Suprapubic skin (tissue), 4 donors: Measurements from ENCODE around the gene NEGR1. TPM values are rescaled to one million over a fixed set of nuclear protein-coding genes. Genes with fewer than 3 reads are reported as not detected.
"Not testable (repeated sequence)": the region's sequence is repeated elsewhere in the genome, so short reads cannot be mapped to it uniquely, and the experiment has no call there.

ENCODE experiments used
- DNase-seq, 2 donors: peaks; one replicate each; pipeline ENCODE4 v3.0.0-alpha.2; 2019; ENCODE audit warnings: low spot score in 2 of 2
- H3K27ac ChIP-seq: fragments of 200-600 bp; sonication (generic); one replicate; pipeline ENCODE4 v1.5.1; 2019
- H3K27me3 ChIP-seq: fragments of 200-600 bp; sonication (generic); one replicate; pipeline ENCODE4 v1.5.1; 2019
- H3K36me3 ChIP-seq: fragments of 200-600 bp; sonication (generic); one replicate; pipeline ENCODE4 v1.5.1; 2019
- H3K4me1 ChIP-seq: fragments of 200-600 bp; sonication (generic); one replicate; pipeline ENCODE4 v1.5.1; 2019
- H3K4me3 ChIP-seq: fragments of 200-600 bp; sonication (generic); one replicate; pipeline ENCODE4 v1.5.1; 2019; ENCODE audit warnings: mild to moderate bottlenecking
- H3K9me3 ChIP-seq: fragments of 200-600 bp; sonication (generic); one replicate; pipeline ENCODE4 v1.5.1; 2019
- EP300 ChIP-seq: sonication (generic); formaldehyde crosslinking; IDR thresholded peaks from one replicate; pipeline ENCODE4 v1.6.1; 2017; ENCODE audit warnings: antibody characterized with exemption
- POLR2A ChIP-seq, 2 donors: fragments of 450-650 bp; IDR thresholded peaks; one replicate each; pipeline ENCODE4 v1.6.1; 2017; ENCODE audit warnings: antibody characterized with exemption in 2 of 2, mild to moderate bottlenecking in 2 of 2, moderate library complexity in 2 of 2
- POLR2AphosphoS5 ChIP-seq, 3 donors: sonication (generic); formaldehyde crosslinking; IDR thresholded peaks; one replicate each; pipeline ENCODE4 v1.6.1; 2017; ENCODE audit warnings: antibody characterized with exemption in 3 of 3
- WGBS: methylation state at CpG from one replicate; pipeline ENCODE4 v1.1.5; 2018; 5-methylcytosine and 5-hydroxymethylcytosine counted together
- total RNA-seq, 4 donors: library from RNA; depleted of rRNA; stranded (reverse); fragments of >200 nt; gene quantifications; one replicate each; pipeline ENCODE4 v1.1.0, GENCODE V29; 2016
- TF ChIP-seq, protein P1 (sequence below), 2 donors: fragments of 200-600 bp in 1 of 2; fragments of 450-650 bp in 1 of 2; sonication (generic) in 1 of 2; IDR thresholded peaks; one replicate each; pipeline ENCODE4 v1.5.1; 2016 to 2019; ENCODE audit warnings: antibody characterized with exemption in 2 of 2, mild to moderate bottlenecking in 1 of 2, moderate library complexity in 1 of 2

NEGR1 gene
- total RNA-seq, 4 donors from 2014 or later = 3.0 to 9.9 (median 3.8) TPM

DNA sequence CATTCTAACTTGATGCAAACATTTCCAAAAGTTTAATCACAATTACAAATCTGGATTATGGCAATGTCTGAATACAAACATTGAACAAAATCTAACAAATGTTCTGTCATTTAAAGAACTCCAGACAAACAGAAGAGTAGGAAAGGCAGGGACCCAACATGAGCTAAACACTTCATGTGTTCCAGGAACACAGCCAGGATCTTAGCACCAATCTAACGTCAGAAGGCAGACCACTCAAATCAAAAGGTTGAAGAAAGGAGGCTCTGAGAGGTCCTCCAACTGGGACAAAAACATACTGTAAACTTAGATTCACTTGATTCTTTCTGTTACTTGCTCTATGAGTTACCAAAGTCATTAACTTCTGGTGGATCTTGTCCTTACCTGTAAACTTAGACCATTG lies 374.0 kb downstream of the NEGR1 start:
- Histone ChIP-seq H3K36me3 (no peaks in the 10 kb centered on the region), H3K27me3 (no peaks in the 10 kb centered on the region), H3K9me3 (no peaks in the 10 kb centered on the region), H3K4me3 (no peak overlapping the region), H3K4me1 (no peaks in the 10 kb centered on the region), H3K27ac (no peak overlapping the region)
- no peak for DNase-seq
- TF ChIP-seq EP300 = no peak
- TF ChIP-seq, protein P1, sequence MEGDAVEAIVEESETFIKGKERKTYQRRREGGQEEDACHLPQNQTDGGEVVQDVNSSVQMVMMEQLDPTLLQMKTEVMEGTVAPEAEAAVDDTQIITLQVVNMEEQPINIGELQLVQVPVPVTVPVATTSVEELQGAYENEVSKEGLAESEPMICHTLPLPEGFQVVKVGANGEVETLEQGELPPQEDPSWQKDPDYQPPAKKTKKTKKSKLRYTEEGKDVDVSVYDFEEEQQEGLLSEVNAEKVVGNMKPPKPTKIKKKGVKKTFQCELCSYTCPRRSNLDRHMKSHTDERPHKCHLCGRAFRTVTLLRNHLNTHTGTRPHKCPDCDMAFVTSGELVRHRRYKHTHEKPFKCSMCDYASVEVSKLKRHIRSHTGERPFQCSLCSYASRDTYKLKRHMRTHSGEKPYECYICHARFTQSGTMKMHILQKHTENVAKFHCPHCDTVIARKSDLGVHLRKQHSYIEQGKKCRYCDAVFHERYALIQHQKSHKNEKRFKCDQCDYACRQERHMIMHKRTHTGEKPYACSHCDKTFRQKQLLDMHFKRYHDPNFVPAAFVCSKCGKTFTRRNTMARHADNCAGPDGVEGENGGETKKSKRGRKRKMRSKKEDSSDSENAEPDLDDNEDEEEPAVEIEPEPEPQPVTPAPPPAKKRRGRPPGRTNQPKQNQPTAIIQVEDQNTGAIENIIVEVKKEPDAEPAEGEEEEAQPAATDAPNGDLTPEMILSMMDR (IDR thresholded peaks at IDR 0.05) = no peak
- TF ChIP-seq POLR2AphosphoS5 (IDR thresholded peaks at IDR 0.05) = no peak
- no peak for TF ChIP-seq POLR2A (IDR thresholded peaks at IDR 0.05)
- WGBS = 39% methylated on average over 1 of the region's 1 CpG

DNA sequence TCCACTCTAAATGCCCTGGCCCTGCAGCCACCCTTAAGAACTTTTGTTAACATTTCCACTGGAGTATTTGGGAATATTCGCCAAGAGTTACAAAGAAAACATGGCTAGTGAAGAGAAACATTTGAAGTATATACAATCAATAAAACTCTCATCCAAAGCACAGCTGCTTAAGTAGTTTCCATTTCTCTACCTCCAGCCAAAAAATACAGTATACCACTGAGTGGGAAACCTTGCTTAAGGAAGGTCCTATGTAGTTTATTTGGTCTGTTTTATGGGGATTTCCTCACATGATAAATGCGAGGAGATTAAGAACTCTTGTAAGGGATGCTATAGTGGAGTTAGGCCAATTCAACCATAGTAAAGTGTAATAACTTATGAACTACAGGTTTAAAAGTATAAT lies 382.5 kb downstream of the NEGR1 start:
- TF ChIP-seq POLR2AphosphoS5 (IDR thresholded peaks at IDR 0.05) = no peak
- TF ChIP-seq, protein P1 (IDR thresholded peaks at IDR 0.05) = no peak
- Histone ChIP-seq H3K4me3 (no peak overlapping the region), H3K9me3 (no peaks in the 10 kb centered on the region), H3K27ac (no peak overlapping the region), H3K36me3 (no peaks in the 10 kb centered on the region), H3K27me3 (no peaks in the 10 kb centered on the region), H3K4me1 (no peaks in the 10 kb centered on the region)
- no peak for DNase-seq
- WGBS = 84% methylated on average over 2 of the region's 2 CpGs

DNA sequence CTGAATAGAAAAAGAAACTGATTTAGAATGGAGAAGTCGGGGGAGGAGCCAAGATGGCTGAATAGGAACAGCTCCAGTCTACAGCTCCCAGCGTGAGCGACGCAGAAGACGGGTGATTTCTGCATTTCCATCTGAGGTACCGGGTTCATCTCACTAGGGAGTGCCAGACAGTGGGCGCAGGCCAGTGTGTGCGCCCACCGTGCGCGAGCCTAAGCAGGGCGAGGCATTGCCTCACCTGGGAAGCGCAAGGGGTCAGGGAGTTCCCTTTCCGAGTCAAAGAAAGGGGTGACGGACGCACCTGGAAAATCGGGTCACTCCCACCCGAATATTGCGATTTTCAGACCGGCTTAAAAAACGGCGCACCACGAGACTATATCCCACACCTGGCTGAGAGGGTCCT lies 394.2 kb downstream of the NEGR1 start:
- WGBS = 94% methylated on average over 23 of the region's 23 CpGs
- not testable (repeated sequence) for DNase-seq, H3K27ac ChIP-seq, H3K27me3 ChIP-seq, H3K4me1 ChIP-seq, H3K4me3 ChIP-seq, H3K36me3 ChIP-seq, H3K9me3 ChIP-seq

DNA sequence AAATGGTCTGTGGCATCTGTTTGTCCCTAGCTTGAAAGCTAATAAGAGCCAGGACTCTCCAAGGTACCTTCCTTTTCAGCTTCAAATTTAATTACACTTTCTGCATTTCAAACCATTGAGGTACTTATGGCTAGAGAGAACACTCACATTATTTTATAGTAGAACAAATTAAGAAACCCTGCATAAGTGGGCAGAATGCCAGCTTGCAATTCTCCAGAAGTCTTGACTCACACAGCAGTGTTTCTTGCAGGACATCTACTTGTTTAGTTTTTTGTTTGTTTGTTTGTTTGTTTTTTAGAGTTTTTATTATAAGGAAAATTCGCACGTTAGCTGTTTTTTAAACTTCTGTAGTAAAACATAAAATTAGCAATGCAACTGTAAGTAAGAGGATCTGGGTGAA lies 397.2 kb downstream of the NEGR1 start:
- WGBS = 87% methylated on average over 2 of the region's 2 CpGs
- TF ChIP-seq POLR2AphosphoS5 (IDR thresholded peaks at IDR 0.05) (no peak), POLR2A (IDR thresholded peaks at IDR 0.05) (no peak), EP300 (no peak)
- DNase-seq = no peak
- Histone ChIP-seq H3K4me1 (no peaks in the 10 kb centered on the region), H3K9me3 (no peaks in the 10 kb centered on the region), H3K27me3 (no peaks in the 10 kb centered on the region), H3K36me3 (no peaks in the 10 kb centered on the region), H3K4me3 (no peak overlapping the region), H3K27ac (no peak overlapping the region)

DNA sequence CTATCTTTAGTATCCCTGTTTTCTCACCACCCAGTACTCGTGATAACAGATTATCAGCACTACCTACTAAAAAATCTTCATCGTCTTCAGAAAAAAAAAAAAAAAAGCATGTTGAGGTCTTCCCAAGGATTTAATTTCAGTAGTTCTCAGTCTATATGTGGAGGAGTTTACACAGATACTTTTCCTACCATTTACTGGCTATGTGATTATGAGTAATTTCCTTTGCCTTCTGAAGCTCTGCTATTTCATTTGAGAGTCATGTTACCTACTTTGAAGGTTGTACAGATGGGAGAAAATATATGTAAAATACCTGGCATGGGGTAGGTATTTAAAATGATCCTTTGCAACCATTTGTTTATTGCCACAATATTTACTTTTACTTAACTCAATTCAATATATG lies 399.7 kb downstream of the NEGR1 start:
- Histone ChIP-seq H3K27me3 (no peaks in the 10 kb centered on the region), H3K27ac (no peak overlapping the region), H3K4me3 (no peak overlapping the region), H3K36me3 (no peaks in the 10 kb centered on the region), H3K9me3 (no peaks in the 10 kb centered on the region), H3K4me1 (no peaks in the 10 kb centered on the region)
- no peak for TF ChIP-seq POLR2AphosphoS5 (IDR thresholded peaks at IDR 0.05)
- no peak for TF ChIP-seq POLR2A (IDR thresholded peaks at IDR 0.05)
- no peak for TF ChIP-seq EP300
- TF ChIP-seq, protein P1 (IDR thresholded peaks at IDR 0.05) = no peak
- WGBS = 65% methylated on average over 2 of the region's 2 CpGs
- no peak for DNase-seq

DNA sequence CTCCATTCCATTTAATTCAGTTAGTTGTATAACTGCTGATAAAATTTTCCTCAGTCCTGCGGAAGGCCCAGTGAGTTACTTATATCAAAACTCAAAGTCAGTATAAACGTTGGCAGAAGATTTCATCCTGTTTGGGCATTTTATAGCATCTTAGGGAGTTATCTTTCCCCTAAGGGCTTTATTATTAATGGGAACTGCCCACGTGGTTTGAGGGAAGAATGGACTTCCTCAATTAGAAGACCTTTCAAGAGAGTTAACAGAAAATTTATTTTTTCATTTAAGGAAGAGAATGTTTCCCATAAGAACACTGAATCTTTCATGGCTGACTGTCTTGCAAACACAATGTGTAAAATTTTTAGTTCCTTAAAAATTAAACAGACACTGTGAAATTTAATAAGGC lies 400.1 kb downstream of the NEGR1 start:
- H3K36me3 ChIP-seq = no peaks in the 10 kb centered on the region
- H3K4me3 ChIP-seq = no peak overlapping the region
- WGBS = 54% methylated on average over 3 of the region's 3 CpGs
- H3K27ac ChIP-seq = no peak overlapping the region
- H3K4me1 ChIP-seq = no peaks in the 10 kb centered on the region
- no peak for TF ChIP-seq EP300
- TF ChIP-seq, protein P1 (IDR thresholded peaks at IDR 0.05) = no peak
- no peak for TF ChIP-seq POLR2A (IDR thresholded peaks at IDR 0.05)
- no peak for TF ChIP-seq POLR2AphosphoS5 (IDR thresholded peaks at IDR 0.05)
- no peak for DNase-seq
- no peaks in the 10 kb centered on the region for H3K9me3 ChIP-seq
- no peaks in the 10 kb centered on the region for H3K27me3 ChIP-seq
